B cell (primary cell): ENCODE data around the gene NFKBIZ. TPM values are rescaled to one million over a fixed set of nuclear protein-coding genes. Genes with fewer than 3 reads are reported as not detected.

ENCODE experiments used
- ATAC-seq: fragments of 200-7000 bp; cut with Tn5 transposase; one replicate; pipeline ENCODE4 v1.10.0; 2021; ENCODE audit warnings: low read depth, mild to moderate bottlenecking, moderate number of reproducible peaks, moderate library complexity
- CTCF ChIA-PET: fragments of 350-600 bp; sonication (Branson Sonifier 250); formaldehyde crosslinking; loops from one replicate; lab custom pipeline; 2021; ENCODE audit warnings: antibody characterized with exemption, inconsistent platforms; lab: Charles Lee
- POLR2A ChIA-PET: fragments of 350-600 bp; sonication (Branson Sonifier 250); formaldehyde crosslinking; loops from one replicate; lab custom pipeline; 2021; ENCODE audit warnings: antibody characterized with exemption; lab: Charles Lee
- DNase-seq: peaks from one replicate; pipeline ENCODE4 v3.0.0; 2013
- H2AFZ ChIP-seq: 2 replicates; pipeline ENCODE4 v1.6.1; 2012; ENCODE audit warnings: mild to moderate bottlenecking, low read depth, low read length; ENCODE audit not compliant: insufficient read depth, poor library complexity, severe bottlenecking
- H3K27ac ChIP-seq, 2 donors: 1 replicate in 1 of 2; 2 replicates in 1 of 2; pipeline ENCODE4 v1.5.1; 2012 to 2013; ENCODE audit warnings: low read length in 2 of 2, mild to moderate bottlenecking in 2 of 2, moderate library complexity in 1 of 2
- H3K27me3 ChIP-seq, 4 experiments: fragments of 200-600 bp in 1 of 4; sonication (generic) in 1 of 4; replicated peaks in 1 of 4; 1 replicate in 2 of 4; 2 replicates in 2 of 4; pipeline versions ENCODE4 v1.6.1 to v1.7.0; 2013 to 2016; ENCODE audit warnings: low read length in 3 of 4, mild to moderate bottlenecking in 2 of 4, mixed read lengths in 1 of 4, moderate library complexity in 1 of 4; ENCODE audit not compliant: insufficient read depth in 4 of 4, control insufficient read depth in 3 of 4; ENCODE audit errors: control extremely low read depth in 1 of 4
- H3K36me3 ChIP-seq, 2 experiments: replicated peaks in 1 of 2; 1 replicate in 1 of 2; 2 replicates in 1 of 2; pipeline versions ENCODE4 v1.6.1 to v1.7.1; 2013; ENCODE audit warnings: low read length in 1 of 2; ENCODE audit not compliant: insufficient read depth in 2 of 2, control insufficient read depth in 1 of 2; ENCODE audit errors: control extremely low read depth in 1 of 2, extremely low read depth in 1 of 2
- H3K4me1 ChIP-seq, 2 donors: fragments of 200-600 bp in 1 of 2; sonication (generic) in 1 of 2; 1 replicate in 1 of 2; 2 replicates in 1 of 2; pipeline versions ENCODE4 v1.5.1 to v1.6.1; 2013 to 2017; ENCODE audit warnings: low read length in 2 of 2; ENCODE audit not compliant: control insufficient read depth in 2 of 2, insufficient read depth in 2 of 2
- H3K4me2 ChIP-seq: replicated peaks from 2 replicates; pipeline ENCODE3; 2012; ENCODE audit warnings: mild to moderate bottlenecking, low read depth, low read length; ENCODE audit not compliant: poor library complexity, severe bottlenecking
- H3K4me3 ChIP-seq, 5 experiments: fragments of 200-600 bp in 1 of 5; sonication (generic) in 1 of 5; 1 replicate in 3 of 5; 2 replicates in 2 of 5; pipeline versions ENCODE4 v1.5.1 to v1.7.0; 2011 to 2016; ENCODE audit warnings: low read length in 4 of 5, mild to moderate bottlenecking in 4 of 5, low read depth in 2 of 5, control low read depth in 1 of 5, moderate library complexity in 1 of 5; ENCODE audit not compliant: insufficient read depth in 1 of 5; ENCODE audit errors: control extremely low read depth in 1 of 5, extremely low read depth in 1 of 5
- H3K79me2 ChIP-seq: fragments of 200-600 bp; sonication (generic); one replicate; pipeline ENCODE4 v1.6.0; 2016; ENCODE audit warnings: low read length; ENCODE audit not compliant: control insufficient read depth, insufficient read depth
- H3K9ac ChIP-seq: fragments of 200-600 bp; sonication (generic); 2 replicates; pipeline ENCODE4 v1.6.1; 2017; ENCODE audit warnings: mild to moderate bottlenecking, low read length, moderate library complexity
- H3K9me3 ChIP-seq, 3 donors: one replicate each; pipeline versions ENCODE4 v1.6.1 to v1.7.1; 2013; ENCODE audit warnings: low read length in 2 of 3; ENCODE audit not compliant: control insufficient read depth in 2 of 3, insufficient read depth in 1 of 3; ENCODE audit errors: control extremely low read depth in 1 of 3
- H4K20me1 ChIP-seq: 2 replicates; pipeline ENCODE4 v1.6.0; 2012; ENCODE audit warnings: mild to moderate bottlenecking, low read length; ENCODE audit not compliant: insufficient read depth, control insufficient read depth, poor library complexity, severe bottlenecking
- H3K27ac Mint-ChIP-seq: one replicate; pipeline ENCODE4 v1.8.0; 2021; ENCODE audit warnings: mixed read lengths
- H3K27me3 Mint-ChIP-seq: one replicate; pipeline ENCODE4 v1.8.0; 2021; ENCODE audit warnings: mixed read lengths
- H3K4me1 Mint-ChIP-seq: one replicate; pipeline ENCODE4 v1.8.0; 2021; ENCODE audit warnings: mixed read lengths
- H3K4me3 Mint-ChIP-seq: one replicate; pipeline ENCODE4 v1.8.0; 2021; ENCODE audit warnings: mixed read lengths
- H3K9me3 Mint-ChIP-seq: one replicate; pipeline ENCODE4 v1.8.0; 2022; ENCODE audit warnings: mixed read lengths; ENCODE audit not compliant: insufficient read depth
- CTCF ChIP-seq: fragments of 200-600 bp; IDR thresholded peaks from one replicate; pipeline ENCODE4 v1.8.0; 2022; ENCODE audit warnings: antibody characterized with exemption, mild to moderate bottlenecking
- EZH2 ChIP-seq: IDR thresholded peaks from 2 replicates; pipeline ENCODE4 v1.6.1; 2012; ENCODE audit warnings: borderline replicate concordance, low read depth, mild to moderate bottlenecking, moderate library complexity, low read length; ENCODE audit not compliant: insufficient read depth, poor library complexity, severe bottlenecking
- WGBS: methylation state at CpG from one replicate; pipeline ENCODE4 v1.1.5; 2013; ENCODE audit warnings: missing lambda C conversion rate; ENCODE audit not compliant: insufficient coverage; 5-methylcytosine and 5-hydroxymethylcytosine counted together
- intact Hi-C: fragments of 100-400 bp; cut with micrococcal nuclease; formaldehyde crosslinking; loops from one replicate; pipeline ENCODE4 v1.10.0; 2022
- polyA plus RNA-seq: library from polyadenylated mRNA; depleted of rRNA; stranded (reverse); fragments of >200 nt; gene quantifications from 2 replicates; pipeline ENCODE4 v1.2.3, GENCODE V29; 2012
- total RNA-seq, 2 donors: library from RNA; stranded (reverse); fragments of 120-200 nt in 1 of 2; gene quantifications; 1 replicate in 1 of 2; 2 replicates in 1 of 2; pipeline versions ENCODE4 v1.2.3 to v1.2.4, GENCODE V29; 2013 to 2022

The NFKBIZ gene
- total and polyA plus RNA-seq, 2 donors (not counting 1 experiment from before 2014, with no cell fraction given), result 114 to 157 TPM

- no peak overlapping the region for H3K9ac ChIP-seq
- H3K4me2 ChIP-seq, result peak overlapping the region; percentile 38
- H3K4me3 Mint-ChIP-seq, result peak overlapping the region; percentile 11
- ChIA-PET CTCF (interaction anchor here (0.6 to 1.3 kb wide), 4 partner anchors 9 to 364 kb away, joined by 3 to 5 read pairs (median 3); no protein-coding TSS in a partner anchor), POLR2A (interaction anchor here (0.6 to 2.1 kb wide), 3 partner anchors 12 to 38 kb away, joined by 3 to 4 read pairs (median 3); partner anchors contain the start of gene NFKBIZ)
- peaks cover 2% of the 10 kb centered on the region for H3K9me3 Mint-ChIP-seq
- peaks cover 48% of the 10 kb centered on the region for H3K4me1 Mint-ChIP-seq
- H3K9me3 ChIP-seq, result peaks cover 0 to 3% (median 0%) of the 10 kb centered on the region in 3 donors
- H3K27ac ChIP-seq, result peak overlapping the region in 1 of 2 donors; percentile 6
- WGBS, result 0% methylated on average over 1 of the region's 3 CpGs
- no peaks in the 10 kb centered on the region for H3K79me2 ChIP-seq
- H3K27ac Mint-ChIP-seq, result peak overlapping the region; percentile 76
- peak; percentile 45 for ATAC-seq
- no peak for DNase-seq
- intact Hi-C loops, result loop anchor here (1.0 to 5.0 kb wide), 2 partner anchors 8 to 34 kb away; no protein-coding TSS in a partner anchor
- H2AFZ ChIP-seq, result no peak overlapping the region
- H3K4me3 ChIP-seq, result no peak overlapping the region
- H3K27me3 Mint-ChIP-seq, result no peaks in the 10 kb centered on the region
- peaks cover 8 to 55% of the 10 kb centered on the region in 2 experiments for H3K36me3 ChIP-seq
- peaks cover 25% of the 10 kb centered on the region for H4K20me1 ChIP-seq
- H3K27me3 ChIP-seq, result no peaks in the 10 kb centered on the region
- peaks cover 17 to 20% of the 10 kb centered on the region in 2 donors for H3K4me1 ChIP-seq
- no peak for TF ChIP-seq EZH2
- no peak for TF ChIP-seq CTCF
Measured at GRCh38 chr3:101861212-101861788, 12.0 kb downstream of the NFKBIZ start.
